GM18873 (cell line): ENCODE measurements around the gene NOVA2.
"Not testable (repeated sequence)": the region's sequence is repeated elsewhere in the genome, so short reads cannot be mapped to it uniquely, and the experiment has no call there.

Experiments
- ATAC-seq: cut with Tn5 transposase; IDR thresholded peaks from one replicate; pipeline ENCODE4 v1.9.1; 2021; ENCODE audit warnings: mild to moderate bottlenecking, moderate library complexity, moderate number of reproducible peaks; ENCODE audit not compliant: unreplicated experiment, low FRiP score

Gene NOVA2

DNA sequence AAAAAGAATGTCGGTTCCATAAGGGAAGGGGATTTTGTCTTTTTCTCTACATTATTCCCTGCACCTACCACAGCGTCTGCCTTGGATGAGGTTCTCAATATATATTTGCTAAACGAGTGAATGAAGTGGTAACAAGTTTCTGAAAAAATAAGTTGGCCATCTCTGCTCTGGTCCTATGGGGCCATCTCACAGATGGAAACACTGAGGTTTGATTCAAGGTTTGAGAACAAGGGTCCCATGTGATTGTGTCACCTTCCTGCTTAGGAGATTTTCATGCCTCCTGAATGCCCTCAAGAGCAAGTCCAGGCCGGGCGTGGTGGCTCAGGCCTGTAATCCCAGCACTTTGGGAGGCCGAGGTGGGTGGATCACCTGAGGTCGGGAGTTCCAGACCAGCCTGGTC, 74.4 kb downstream of the NOVA2 start:
- ATAC-seq = no peak

DNA sequence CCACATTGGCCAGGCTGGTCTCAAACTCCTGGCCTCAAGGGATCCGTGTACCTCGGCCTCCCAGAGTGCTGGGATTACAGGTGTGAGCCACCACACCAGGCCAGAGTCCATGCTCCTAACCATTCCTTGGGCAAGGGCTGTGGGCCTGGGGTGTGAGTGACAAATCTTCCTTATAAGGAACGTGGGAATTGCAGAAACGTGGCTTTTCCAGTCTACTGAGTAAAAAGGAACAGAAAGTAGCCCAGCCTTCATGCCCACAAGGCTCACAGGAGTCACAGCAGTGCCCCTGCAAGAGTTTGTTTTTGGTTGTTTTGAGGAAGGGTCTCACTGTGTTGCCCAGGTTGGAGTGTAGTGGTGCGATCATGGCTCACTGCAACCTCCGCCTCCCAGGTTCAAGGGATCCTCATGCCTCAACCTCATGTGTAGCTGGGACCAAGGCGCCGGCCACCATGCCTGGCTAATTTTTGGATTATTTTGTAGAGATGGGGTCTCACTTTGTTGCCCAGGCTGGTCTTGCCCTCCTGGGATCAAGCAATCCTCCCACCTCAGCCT, 76.3 kb downstream of the NOVA2 start:
- no peak for ATAC-seq

DNA sequence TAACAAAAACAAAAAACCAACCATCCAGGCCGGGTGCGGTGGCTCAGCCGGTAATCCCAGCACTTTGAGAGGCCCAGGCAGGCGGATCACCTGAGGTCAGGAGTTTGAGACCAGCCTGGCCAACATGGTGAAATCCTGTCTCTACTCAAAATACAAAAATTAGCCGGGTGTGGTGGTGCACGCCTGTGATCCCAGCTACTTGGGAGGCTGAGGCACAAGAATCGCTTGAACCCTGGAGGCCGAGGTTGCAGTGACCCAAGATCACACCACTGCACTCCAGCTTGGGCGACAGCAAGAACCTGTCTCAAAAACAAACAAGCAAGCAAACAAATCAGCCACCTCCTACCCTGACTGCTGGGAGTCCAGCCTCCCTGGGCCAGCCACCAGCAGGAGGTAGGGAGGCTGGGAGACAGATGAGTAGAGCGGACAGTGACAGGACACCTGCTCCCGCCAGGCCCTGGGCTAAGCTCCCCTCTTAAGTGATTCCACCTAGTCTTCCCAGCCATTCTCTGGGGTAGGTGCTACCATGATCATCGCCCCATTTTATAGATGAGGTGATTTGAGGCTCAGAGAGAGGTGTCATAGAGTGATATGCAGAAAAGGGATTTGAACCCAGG, 77.6 kb downstream of the NOVA2 start:
- not testable (repeated sequence) for ATAC-seq

DNA sequence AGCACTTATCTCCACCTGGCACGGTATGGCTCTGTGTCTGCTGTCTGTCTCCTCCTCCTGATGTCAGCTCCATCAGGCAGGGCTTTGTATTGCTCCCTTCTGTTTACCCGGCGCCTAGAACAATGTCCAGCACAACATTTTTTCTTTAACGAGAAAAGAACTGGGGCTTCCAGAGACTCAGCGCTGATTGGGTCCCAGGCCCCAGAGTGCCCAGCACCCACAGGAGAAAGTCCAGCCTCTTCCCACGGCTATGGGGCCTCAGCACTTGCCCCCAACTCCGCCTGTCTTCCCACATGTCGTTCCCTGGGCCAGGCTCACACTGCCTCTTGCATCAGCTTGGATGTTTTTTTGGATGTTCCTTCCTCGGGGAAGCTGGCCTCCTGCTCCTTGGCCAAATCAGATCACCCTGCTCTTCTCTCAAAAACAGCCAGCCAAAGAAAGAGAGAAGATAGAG, 78.1 kb downstream of the NOVA2 start:
- ATAC-seq = no peak

DNA sequence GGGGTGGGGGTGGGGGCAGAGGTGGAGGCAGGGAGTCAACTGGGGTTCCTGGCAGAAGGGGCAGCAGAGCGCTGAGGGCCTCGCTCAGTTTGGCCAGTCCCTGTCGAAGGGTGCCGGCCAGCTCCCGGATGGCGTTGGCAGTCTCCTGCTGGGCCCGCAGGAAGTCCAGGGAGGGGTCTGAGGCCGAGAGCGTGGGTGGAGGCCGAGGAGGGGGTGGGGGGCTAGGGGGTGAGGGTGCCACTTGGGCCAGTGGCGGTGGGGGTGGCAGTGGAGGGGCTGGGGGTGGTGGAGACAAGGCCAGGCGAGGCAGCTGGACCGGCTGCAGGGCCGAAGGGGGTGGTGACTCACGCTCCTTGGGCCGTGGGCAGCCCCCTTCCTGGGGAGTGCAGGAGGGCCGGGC, 82.8 kb downstream of the NOVA2 start:
- no peak for ATAC-seq

DNA sequence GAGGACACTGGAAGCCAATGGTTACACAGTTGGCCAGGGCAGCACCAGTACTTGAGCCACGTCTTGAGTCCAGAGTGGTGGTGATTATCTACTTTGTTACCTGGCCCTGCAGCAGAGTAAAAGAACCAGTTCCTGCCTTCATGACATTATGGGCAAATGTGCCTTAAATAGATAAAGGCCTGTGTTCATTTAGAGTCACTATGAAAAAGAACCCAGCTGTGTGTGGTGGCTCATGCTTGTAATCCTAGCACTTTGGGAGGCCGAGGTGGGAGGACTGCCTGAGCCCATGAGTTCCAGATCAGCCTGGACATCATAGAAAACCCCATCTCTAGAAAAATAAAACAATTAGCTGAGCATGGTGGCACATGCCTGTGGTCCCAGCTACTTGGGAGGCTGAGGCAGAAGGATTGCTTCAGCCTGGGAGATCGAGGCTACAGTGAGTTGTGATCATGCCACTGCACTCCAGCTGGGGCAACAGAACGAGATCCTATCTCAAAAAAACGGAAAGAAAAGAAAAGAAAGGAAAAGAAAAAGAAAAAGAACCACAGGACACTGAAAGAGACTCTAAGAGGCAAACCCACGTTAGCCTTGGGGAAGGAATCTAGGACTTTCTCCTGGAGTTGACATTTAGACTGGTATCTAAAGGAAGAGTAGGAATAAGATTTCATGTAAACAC, 84.3 kb downstream of the NOVA2 start:
- no peak for ATAC-seq

DNA sequence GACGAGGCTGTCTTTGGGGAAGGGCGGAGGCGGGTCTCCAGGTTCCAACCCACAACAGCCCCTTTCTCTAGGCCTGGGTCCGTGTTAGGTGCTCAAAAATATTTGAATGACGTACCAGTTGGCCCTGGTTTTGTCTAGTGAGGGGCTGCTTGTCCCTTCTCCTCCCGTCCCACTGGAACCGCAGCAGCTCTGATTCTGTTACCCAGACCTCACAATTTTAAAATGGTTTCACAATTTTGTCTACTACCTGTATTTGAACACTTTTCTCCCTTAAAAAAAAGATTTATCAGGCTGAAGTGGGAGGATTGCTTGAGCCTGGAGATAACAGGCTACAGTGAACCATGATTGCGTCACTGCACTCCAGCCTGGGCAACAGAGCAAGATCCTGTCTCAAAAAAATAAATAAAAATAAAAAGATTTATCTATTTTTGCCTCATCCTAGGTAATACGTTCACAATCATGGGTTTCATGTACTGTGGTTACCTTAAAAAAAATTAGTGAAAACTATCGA, 86.4 kb downstream of the NOVA2 start:
- no peak for ATAC-seq

DNA sequence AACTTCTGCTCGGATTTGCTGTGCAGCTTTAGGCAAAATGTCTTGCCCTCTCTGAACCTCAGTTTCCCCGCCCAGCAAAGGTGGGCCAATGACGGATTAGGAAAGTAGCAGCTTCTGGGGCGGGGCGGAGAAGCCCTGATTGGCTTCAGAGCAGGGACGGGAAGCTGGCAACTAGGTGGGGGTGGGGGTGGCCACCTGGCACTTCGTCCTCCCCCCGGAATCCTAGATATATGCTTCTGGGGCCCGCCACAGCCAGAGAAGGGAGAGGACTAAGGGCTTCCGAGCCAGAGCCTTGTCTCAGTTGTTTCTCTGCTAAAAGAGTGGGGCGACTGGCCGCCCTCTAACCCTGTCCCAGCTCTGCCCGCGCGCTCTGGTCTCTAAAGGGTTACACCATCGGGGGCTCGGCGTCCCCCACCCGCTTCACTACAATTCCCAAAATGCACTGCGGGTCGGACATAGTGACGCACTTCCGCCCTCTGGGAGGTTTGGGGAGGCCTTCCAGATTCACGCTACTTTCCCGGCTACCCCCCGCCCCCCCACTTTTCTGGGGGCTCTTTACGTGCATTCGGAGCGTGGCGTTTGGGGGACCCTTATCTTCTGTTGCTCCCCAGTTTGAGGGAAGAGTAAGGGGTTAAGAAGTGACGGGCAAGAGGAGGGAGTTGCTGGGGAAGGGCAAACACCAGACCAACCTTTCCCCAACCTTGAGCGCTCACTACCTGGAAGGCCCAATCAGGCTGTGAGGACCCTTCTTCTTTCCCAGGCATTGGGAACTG, 87.1 kb downstream of the NOVA2 start:
- peak; percentile 38 for ATAC-seq

DNA sequence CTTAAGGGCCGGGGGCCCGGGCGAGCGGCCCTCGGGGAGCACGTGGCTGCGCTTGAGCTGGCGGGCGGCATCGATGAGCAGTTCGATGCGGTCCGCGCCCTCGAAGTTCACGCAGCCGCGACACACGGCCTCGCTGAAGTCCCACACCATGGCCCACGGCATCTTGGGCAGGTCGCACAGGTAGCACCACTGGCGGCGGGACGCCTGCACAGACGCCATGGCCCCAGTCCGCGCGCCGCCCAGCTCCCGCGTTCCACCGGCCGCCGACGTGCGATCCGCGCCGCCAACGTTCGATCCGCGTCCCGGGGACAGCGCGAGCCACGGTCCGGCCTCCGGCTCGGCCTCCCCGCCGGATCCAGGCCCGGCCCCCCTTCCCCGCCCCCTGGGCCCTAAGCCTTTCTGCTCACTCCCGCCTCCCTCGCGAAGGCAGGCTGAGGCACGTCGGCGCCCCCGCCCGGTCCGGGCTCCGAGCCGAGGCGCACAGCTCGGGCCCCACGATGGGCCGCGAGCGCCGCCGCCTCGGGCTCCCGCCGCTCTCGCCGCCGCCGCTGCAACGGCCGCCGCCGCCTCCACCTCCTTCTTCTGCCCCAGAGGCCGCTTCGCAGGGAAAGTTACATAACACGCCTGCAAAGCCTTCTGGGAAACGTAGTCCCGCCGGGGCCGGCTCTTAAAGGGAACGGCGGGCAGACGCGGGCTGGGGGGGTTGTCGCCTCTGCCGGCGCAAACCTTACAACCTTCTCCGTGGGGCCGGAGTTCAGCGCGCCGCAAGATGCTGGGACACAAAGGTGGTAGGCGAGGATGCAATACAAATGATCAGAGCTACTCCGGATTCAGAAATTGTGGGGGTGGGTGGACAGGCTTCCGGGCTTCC, 87.9 kb downstream of the NOVA2 start, which contains the start of gene IRF2BP1:
Gene IRF2BP1, minus strand, starts transcription at position 586 of the 871 bp plus-strand sequence. Its CDS starts 367 bp downstream, at position 219.
- ATAC-seq = peak; percentile 28

DNA sequence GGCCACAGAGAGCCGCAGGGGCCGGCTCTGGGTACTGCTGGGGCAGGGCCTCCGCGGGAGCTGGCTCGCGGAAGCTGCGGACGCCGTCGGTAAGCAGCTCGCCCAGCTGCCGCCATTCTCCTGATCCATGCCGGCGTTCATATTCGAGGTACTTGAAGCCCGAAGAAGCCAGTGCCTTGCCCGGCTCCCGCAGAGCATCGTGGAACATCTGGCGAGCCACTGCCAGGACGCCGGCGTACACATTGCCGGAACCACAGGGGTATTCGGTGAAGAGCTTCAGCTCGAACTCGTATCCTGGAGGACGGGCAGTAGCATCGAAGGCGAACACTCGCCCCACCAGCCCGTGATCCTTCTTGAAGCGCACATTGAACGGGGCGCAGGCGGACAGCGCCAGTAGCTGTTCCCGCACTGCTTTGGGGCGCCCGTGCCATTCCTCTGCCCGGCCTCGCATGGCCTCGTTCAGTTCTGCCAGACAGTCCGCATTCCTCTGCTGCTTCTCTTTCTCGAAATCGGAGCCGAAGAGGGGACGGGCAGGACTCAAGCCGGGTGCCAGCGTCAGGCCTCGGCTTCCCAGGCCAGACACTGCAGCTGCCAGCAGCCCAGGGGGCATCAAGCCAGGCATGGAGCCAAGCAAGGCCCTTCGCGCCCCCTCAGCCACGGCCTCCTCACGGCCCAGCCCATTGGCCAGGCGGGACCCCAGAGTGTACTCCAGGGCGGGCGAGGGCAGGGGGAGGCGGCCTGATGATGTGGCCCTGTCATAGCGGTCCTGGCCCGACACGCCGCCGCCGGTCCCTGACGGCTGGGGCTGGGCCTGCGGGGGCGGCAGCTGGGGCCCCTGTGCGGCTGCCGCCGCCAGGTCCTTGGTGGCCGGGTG, 88.7 kb downstream of the NOVA2 start:
- ATAC-seq = no peak

DNA sequence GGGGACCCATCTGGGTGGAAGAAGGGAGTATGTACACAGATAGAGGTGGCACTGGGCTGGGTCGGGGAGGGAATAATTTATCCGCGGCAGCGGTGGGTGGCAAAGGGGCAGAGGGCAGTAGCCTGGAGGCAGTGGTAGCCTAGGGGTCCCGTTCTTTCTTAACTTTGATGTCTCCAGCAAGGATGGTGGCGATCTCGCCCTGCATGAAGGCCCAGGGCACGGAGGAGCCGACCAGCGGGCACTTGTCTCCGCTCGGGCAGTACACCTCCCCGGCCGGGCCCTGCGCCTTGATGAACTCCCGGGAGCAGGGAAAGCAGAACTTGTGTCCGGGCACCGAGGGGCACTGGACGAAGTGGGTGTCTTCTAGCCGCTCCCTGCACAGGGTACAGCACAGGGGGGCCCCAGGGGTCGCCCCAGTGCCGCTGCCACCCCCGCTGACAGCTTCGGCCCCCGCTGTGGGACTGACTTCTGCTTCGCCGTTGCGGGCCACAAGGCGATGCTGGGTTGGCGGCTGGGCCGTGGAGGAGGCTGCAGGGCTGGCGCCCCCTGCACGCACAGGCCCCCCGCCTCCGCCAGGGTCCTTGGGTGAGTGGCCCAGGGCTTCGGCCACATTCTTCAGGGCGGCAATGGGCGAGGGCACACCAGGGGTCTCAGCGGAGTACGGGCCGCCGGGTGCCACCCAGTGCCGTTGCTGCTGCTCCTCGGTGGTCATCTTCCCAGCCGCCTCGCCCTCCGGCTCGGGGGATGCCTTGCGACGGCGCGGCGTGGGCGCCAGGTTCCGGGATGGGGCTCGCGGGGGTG, 89.6 kb downstream of the NOVA2 start:
- no peak for ATAC-seq
